CMK (cell line): ENCODE data around the gene YBX3.
"Not testable (repeated sequence)": the region's sequence is repeated elsewhere in the genome, so short reads cannot be mapped to it uniquely, and the experiment has no call there.

ENCODE experiments used
- DNase-seq: peaks from one replicate; pipeline ENCODE4 v3.0.0-alpha.2; 2010; ENCODE audit warnings: low read depth

YBX3 gene

DNA sequence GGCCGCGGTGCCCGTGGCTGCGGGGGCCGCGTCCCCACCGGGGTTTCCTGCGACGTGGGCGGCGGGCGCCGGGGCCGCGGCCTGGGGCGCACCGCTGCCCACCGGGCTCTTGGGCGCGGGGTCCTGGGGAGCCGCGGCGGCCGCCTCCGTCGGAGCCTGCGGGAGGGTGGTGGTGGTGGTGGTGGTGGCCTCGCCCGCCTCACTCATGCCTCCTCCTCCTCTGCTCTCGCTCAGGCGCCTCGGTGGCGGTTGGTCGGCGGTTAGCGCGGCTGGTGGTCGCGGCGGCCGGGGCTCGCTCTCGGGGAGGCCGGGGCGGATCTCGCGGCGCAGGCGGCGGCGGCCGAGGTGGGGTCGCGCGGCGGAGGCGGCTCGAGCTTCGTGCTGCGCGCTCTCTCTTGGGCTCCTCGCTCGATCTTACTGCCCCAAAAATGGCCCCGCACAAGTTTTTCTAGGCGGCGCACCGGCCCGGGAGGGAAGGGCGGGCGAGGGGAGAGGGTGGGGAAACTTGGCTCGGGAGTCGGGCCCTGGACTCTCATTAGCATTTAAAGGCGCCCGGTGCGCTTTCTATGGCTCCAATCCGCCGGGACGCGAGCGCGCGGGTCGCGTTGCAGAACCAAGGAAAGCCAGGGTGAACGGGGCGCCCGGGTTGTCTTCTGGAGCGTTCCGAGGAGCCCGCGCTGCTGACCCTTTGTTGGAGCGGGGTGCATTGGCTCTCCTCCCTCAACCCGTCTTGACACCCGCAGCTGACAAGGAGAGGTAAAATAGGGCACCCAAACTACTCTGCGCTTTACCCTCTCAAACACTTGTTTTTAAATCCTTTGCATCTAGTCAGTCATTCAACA is at the start of gene YBX3:
Gene YBX3, minus strand, starts transcription at position 419 of the 842 bp plus-strand sequence. Its CDS starts 212 bp downstream, at position 207.
- DNase-seq = peak; percentile 20

DNA sequence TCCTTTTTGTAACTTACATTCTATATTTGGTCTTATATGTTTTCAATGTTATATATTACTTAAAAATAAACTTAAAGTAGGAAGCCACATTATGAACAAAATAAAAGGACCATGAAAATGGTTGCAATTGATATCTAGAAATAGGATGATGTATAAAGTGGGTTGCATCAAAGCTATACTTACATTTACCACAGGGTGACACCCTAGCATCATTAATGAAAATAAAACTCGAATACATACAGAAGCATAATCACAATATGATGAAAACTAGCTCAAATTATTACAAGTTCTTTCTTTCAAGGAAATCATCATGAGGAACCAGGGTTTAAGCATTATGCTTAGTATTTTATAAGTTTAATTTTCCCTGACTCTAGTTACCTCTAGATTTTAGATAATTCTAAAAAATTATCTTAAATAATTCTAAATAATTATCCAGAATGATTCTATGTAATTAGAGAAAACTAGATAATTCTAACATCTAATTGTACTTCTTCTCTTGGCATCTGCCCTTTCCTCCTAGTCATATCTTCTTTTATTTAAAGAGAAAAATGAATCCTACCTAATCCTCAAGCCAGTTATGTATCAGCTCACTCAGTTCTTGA is 48.1 kb upstream of the YBX3 start:
- no peak for DNase-seq

DNA sequence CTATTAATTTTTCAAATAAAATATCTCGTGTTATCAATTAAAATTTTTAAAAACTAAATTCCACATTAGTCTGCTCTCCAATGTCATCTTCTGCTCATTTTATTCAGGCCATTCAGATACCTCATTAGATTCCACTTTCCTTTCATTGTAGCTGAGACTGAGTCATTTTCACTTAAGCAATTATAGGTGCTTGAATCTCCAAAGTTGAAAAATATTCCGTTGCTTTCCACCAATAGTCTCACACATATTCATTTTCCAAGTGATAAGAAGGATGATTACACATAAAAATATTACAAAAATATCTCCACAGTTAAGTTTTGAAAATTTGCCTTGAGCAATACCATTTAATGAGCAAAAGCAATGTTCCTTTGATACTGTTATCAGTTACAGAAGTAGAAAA is 36.5 kb upstream of the YBX3 start:
- no peak for DNase-seq

DNA sequence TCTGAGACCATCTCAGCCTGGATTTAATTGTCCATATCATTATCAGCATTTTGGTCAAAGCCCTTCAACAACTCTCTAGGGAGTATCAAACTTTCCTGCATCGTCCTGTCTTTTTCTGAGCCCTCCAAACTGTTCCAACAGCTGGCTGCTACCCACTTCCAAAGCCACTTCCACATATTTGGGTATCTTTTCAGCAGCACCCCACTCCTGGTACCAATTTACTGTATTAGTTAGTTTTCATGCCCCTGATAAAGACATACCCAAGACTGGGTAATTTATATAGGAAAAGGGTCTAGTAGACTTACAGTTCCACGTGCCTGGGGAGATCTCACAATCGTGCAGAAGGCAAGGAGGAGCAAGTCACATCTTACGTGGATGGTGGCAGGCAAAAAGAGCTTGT is 33.1 kb upstream of the YBX3 start:
- no peak for DNase-seq

GRCh38 chr12:10753059-10753458 is 29.9 kb upstream of the YBX3 start:
- DNase-seq = no peak

DNA sequence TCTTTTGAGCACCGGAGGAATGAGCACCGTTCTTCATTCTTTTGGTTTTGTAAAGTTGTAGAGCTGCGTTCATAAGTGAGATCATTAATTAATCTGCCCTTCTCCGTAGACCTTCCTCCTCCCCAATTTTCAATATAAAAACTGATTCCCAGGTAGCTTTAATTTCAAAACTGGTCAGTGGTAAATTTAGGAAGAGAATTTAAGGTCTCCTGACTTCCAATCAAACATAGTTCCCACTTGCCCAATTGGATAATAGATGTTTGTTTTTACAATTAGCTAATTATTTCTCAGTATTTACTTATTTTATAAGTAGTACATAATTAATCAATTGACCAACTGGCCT is 27.2 kb upstream of the YBX3 start:
- no peak for DNase-seq

- DNase-seq = peak; percentile 11
Measured at GRCh38 chr12:10749700-10750384, 26.7 kb upstream of the YBX3 start.

- no peak for DNase-seq
Measured at GRCh38 chr12:10747730-10748129, 24.6 kb upstream of the YBX3 start.

GRCh38 chr12:10743420-10743819 is 20.3 kb upstream of the YBX3 start:
- DNase-seq = not testable (repeated sequence)

DNA sequence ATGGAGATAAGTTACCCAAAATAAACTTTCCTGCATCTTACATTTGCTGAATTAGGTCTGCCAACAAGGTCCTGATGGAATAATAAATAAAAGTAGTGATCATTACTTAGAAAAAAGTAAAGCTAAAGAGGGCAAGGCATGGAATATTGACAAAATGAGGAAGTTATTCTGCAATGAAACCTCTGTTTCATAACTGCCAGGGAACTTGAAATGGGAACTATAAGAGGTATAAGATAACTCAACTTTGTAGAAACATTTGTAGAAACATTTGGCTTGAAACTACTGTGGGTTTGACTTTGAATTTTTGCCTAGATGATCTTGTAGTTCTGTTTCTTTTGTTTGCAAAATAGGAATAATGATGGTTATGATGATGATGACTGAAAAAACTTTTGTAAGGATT is 18.7 kb upstream of the YBX3 start:
- no peak for DNase-seq

DNA sequence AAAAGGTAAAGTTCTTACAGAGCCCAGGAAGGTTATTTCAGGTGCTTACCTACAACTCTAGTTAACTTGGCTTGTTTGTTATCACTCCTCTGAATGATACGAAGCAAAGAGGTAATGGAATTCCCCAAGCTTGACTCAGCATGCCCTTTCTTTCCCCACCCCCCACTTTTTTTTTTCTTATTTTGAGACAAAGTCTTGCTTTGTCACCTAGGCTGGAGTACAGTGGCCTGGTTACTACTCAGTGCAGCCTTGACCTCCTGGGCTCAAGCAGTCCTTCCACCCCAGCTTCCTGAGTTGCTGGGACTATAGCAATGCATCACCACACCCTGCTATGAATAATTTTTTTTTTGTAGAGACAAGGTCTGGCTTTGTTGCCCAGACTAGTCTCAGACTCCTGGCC is 17.1 kb upstream of the YBX3 start:
- no peak for DNase-seq

GRCh38 chr12:10739157-10740118 is 16.3 kb upstream of the YBX3 start:
- no peak for DNase-seq

DNA sequence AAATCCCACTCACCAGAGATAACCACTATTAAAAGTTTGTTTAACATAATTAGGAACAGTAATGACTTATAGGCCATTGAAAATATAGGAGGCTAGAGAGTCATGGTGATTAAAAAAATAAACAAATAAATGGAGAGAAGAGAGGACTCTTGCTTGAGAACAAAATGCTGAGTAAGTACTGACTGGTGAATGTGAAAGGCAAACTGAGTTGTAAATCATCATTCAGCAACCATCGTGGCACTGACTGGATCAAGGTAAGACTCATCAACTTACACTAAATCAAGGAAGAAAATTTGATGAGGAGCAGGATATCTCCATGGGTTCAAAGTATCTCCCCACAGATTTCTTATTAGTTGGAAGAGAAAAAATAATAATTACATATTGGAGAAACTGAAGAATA is 14.1 kb upstream of the YBX3 start:
- no peak for DNase-seq

- DNase-seq = no peak
Measured at GRCh38 chr12:10736463-10736862, 13.3 kb upstream of the YBX3 start.

DNA sequence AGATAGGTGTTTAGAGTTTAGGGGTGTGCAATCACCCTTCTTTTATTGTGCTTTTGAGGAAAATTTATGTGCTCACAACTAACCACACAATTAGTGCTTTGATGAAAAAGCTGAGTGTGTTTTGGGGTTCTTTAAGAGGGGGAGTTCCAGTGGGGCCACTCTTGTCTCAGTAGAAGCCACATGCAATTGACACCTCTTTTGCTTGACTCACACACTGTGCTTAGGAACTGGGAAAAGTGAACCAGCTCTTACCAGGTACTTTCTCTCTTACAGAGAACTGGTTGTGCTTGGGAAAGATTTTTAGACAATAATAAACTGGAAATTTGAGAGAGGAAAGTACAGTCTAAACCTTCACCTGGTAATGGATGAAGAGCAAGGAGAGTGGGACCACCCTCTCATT is 12.3 kb upstream of the YBX3 start:
- no peak for DNase-seq

DNA sequence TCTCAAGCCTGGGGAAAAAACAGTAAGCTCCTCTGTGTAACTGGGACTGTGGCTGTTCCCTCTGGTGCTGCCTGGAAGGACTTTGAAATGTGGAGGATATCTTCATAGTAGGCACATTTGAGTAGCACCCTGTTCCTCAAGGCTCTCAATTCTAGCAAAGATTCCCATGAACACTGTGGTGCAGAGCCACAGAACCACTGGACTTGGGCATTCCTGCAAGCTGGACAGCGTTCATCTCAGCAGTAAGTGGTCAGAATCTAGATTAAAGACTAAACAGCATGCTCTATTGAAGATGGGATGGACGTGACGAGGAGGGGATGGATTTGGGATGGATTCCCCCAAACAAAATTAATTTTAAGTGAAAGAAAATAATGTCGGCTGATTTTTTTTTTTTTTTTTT is 9.4 kb upstream of the YBX3 start:
- DNase-seq = no peak

DNA sequence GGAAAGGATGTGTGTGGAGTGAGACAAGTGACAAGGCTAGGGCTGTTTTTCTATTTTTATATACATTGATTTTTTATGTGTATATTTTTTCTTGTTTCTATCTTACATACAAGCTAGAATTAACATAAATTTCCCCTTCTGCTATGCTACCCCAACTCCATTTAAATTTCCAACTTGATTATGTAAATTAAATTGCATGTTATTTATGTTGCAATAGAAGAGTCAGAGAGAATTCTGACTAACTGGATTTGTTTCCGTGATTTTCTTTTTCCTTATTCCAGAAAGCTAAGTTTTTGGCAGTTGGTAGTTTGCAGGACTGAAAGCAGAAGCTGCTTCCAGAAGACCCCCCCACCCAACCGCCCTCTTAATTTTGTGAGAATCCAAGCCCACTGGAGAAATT is 8.9 kb upstream of the YBX3 start:
- DNase-seq = no peak

GRCh38 chr12:10730559-10730958 is 7.4 kb upstream of the YBX3 start:
- no peak for DNase-seq

DNA sequence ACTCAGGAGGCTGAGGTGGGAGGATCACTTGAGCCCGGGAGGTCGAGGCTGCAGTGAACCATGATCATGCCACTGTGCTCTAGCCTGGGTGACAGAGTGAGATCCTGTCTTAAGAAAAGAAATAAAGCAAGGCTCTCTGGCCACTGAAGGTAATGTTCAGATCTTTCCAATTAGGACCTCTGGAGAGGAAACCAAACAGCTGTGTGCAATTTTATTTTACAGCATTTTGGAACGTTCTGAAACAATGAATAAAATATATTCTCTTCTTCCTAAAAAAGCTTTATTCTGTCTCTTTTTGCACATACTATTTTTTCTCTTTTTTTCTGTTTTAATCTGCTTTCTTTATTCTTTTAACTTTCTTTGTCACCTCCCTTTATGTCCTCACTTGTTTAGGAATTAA is 5.0 kb upstream of the YBX3 start:
- no peak for DNase-seq

DNA sequence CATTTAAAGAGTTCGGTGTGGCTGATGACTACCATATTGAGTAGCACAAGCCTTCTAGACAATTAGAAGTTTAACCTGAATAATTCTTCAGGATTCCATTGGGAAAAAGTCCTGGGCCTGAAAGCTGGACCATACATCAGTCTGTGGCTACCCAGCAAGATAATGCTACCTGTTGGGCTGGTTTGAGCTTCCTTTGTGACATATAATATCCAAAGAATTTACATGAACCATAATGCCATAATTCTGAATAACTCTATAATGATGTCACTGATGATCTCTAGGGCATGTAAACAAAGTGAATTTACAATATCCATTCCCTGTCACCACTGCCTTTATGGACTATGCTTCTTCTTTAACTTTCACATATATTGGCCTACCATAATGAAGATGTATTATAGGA is 3.8 kb upstream of the YBX3 start:
- DNase-seq = no peak

GRCh38 chr12:10725003-10725402 is 1.9 kb upstream of the YBX3 start:
- DNase-seq = no peak

GRCh38 chr12:10722502-10722904 is 620 bp downstream of the YBX3 start:
- peak; percentile 9 for DNase-seq
